HCT116 (cell line): Measurements from ENCODE around the gene SPRY4. TPM values are rescaled to one million over a fixed set of nuclear protein-coding genes. Genes with fewer than 3 reads are reported as not detected.
A peak's percentile ranks its signal among the peaks of the same experiment; 100 is the strongest.

Experiments
- ATAC-seq: fragments of 200-7000 bp; cut with Tn5 transposase; 2 replicates; pipeline ENCODE4 v1.9.1; 2020; ENCODE audit warnings: mild to moderate bottlenecking, moderate library complexity
- BruUV-seq: library from RNA; stranded (reverse); fragments of 400-500 nt; replicated peaks from 2 replicates; lab custom pipeline; 2021; lab: Mats Ljungman, UMichigan
- CTCF ChIA-PET: fragments of 300-600 bp; sonication (Branson Sonifier 250); formaldehyde crosslinking; loops from one replicate; lab custom pipeline; 2021; ENCODE audit warnings: antibody characterized with exemption; lab: Charles Lee
- POLR2A ChIA-PET: fragments of 300-600, 350-600 bp; sonication (Branson Sonifier 250); formaldehyde crosslinking; loops from one replicate; lab custom pipeline; 2021; ENCODE audit warnings: antibody characterized with exemption; lab: Charles Lee
- RAD21 ChIA-PET, 2 experiments: fragments of 300-600 bp; sonication (Branson Sonifier 250); formaldehyde crosslinking; loops; one replicate each; lab custom pipeline; 2023; ENCODE audit warnings: low total read pairs in 2 of 2; ENCODE audit not compliant: uncharacterized antibody in 2 of 2, unreplicated experiment in 2 of 2, low non-redundant PET in 1 of 2; lab: Charles Lee
- DNase-seq: peaks from one replicate; pipeline ENCODE4 v3.0.0-alpha.2; 2010; ENCODE audit warnings: low read depth, low spot score
- H2AFZ ChIP-seq: fragments of 200-600 bp; shearing (Covaris generic), sonication (generic); 2 replicates; pipeline ENCODE4 v1.6.1; 2017; ENCODE audit warnings: low read depth, mixed run types, mixed read lengths, antibody characterized with exemption, low read length; ENCODE audit not compliant: poor library complexity, severe bottlenecking
- H3K27ac ChIP-seq: 2 replicates; pipeline ENCODE4 v1.5.1; 2012; ENCODE audit warnings: low read depth, low read length
- H3K27me3 ChIP-seq: fragments of 200-600 bp; sonication (generic); 2 replicates; pipeline ENCODE4 v1.6.1; 2016; ENCODE audit warnings: mixed run types, low read length, mixed read lengths; ENCODE audit not compliant: insufficient read depth
- H3K36me3 ChIP-seq, 2 experiments: fragments of 200-500 bp in 1 of 2; fragments of 200-600 bp in 1 of 2; sonication (Bioruptor generic) in 1 of 2; sonication (generic) in 1 of 2; 2 replicates each; pipeline versions ENCODE4 v1.5.1 to v1.6.1; 2014 to 2016; ENCODE audit warnings: low read length in 2 of 2, inconsistent platforms in 1 of 2, mixed read lengths in 1 of 2, mixed run types in 1 of 2; ENCODE audit not compliant: insufficient read depth in 2 of 2, control insufficient read depth in 1 of 2
- H3K4me1 ChIP-seq, 2 experiments: fragments of 200-600 bp in 1 of 2; sonication (generic) in 1 of 2; 2 replicates each; pipeline versions ENCODE4 v1.5.1 to v1.6.1; 2012 to 2017; ENCODE audit warnings: low read length in 2 of 2, inconsistent platforms in 1 of 2, mild to moderate bottlenecking in 1 of 2, mixed read lengths in 1 of 2, mixed run types in 1 of 2, moderate library complexity in 1 of 2; ENCODE audit not compliant: insufficient read depth in 2 of 2, control insufficient read depth in 1 of 2
- H3K4me2 ChIP-seq: fragments of 200-600 bp; sonication (generic); 2 replicates; pipeline ENCODE4 v1.6.1; 2017; ENCODE audit warnings: mixed run types, low read length, mixed read lengths
- H3K4me3 ChIP-seq, 2 experiments: fragments of 200-600 bp in 1 of 2; sonication (generic) in 1 of 2; replicated peaks in 1 of 2; 2 replicates each; pipeline ENCODE4 v1.5.1; 2011 to 2016; ENCODE audit warnings: low read length in 2 of 2, control low read depth in 1 of 2, low read depth in 1 of 2, mild to moderate bottlenecking in 1 of 2, mixed read lengths in 1 of 2, mixed run types in 1 of 2
- H3K79me2 ChIP-seq: fragments of 200-600 bp; sonication (generic); 2 replicates; pipeline ENCODE4 v1.6.1; 2017; ENCODE audit warnings: mild to moderate bottlenecking, mixed run types, low read length, moderate library complexity, mixed read lengths; ENCODE audit not compliant: insufficient read depth
- H3K9ac ChIP-seq: fragments of 200-600 bp; sonication (generic); 2 replicates; pipeline ENCODE4 v1.6.1; 2016; ENCODE audit warnings: low read length, mixed read lengths
- H3K9me2 ChIP-seq: fragments of 200-600 bp; sonication (generic), shearing (Covaris generic); 2 replicates; pipeline ENCODE4 v1.6.1; 2017; ENCODE audit warnings: mixed run types, mild to moderate bottlenecking, moderate library complexity; ENCODE audit not compliant: insufficient read depth
- H3K9me3 ChIP-seq, 2 experiments: fragments of 200-500 bp in 1 of 2; fragments of 200-600 bp in 1 of 2; sonication (Bioruptor generic) in 1 of 2; sonication (generic) in 1 of 2; 2 replicates each; pipeline ENCODE4 v1.6.1; 2014 to 2017; ENCODE audit warnings: low read length in 2 of 2, mixed read lengths in 2 of 2, inconsistent platforms in 1 of 2, low read depth in 1 of 2, mild to moderate bottlenecking in 1 of 2, mixed run types in 1 of 2, moderate library complexity in 1 of 2; ENCODE audit not compliant: control insufficient read depth in 1 of 2, insufficient read depth in 1 of 2
- H4K20me1 ChIP-seq: fragments of 200-600 bp; sonication (generic), shearing (Covaris generic); 2 replicates; pipeline ENCODE4 v1.6.1; 2017; ENCODE audit warnings: mixed run types, mild to moderate bottlenecking, moderate library complexity; ENCODE audit not compliant: insufficient read depth
- CEBPB ChIP-seq: IDR thresholded peaks from 2 replicates; pipeline ENCODE4 v1.6.1; 2012; ENCODE audit warnings: low read depth
- EGR1 ChIP-seq: IDR thresholded peaks from 2 replicates; pipeline ENCODE4 v1.6.1; 2012; ENCODE audit warnings: low read depth
- EZH2 ChIP-seq: fragments of 200-600 bp; sonication (generic); IDR thresholded peaks from 2 replicates; pipeline ENCODE4 v1.6.1; 2017; ENCODE audit warnings: antibody characterized with exemption, mixed run types
- FOSL1 ChIP-seq: IDR thresholded peaks from 2 replicates; pipeline ENCODE4 v1.6.1; 2012; ENCODE audit warnings: low read depth
- POLR2A ChIP-seq: IDR thresholded peaks from 2 replicates; pipeline ENCODE4 v1.7.0; 2011; ENCODE audit warnings: borderline replicate concordance; ENCODE audit not compliant: insufficient read depth, insufficient read length; ENCODE audit errors: extremely low read depth
- RAD21 ChIP-seq: IDR thresholded peaks from 2 replicates; pipeline ENCODE4 v1.6.1; 2012; ENCODE audit warnings: low read depth, mild to moderate bottlenecking
- SRF ChIP-seq: IDR thresholded peaks from 2 replicates; pipeline ENCODE4 v1.6.1; 2012; ENCODE audit warnings: low read depth
- ZFX ChIP-seq: fragments of 450-650 bp; IDR thresholded peaks from 2 replicates; pipeline ENCODE4 v1.6.1; 2017
- ZNF274 ChIP-seq: fragments of 200-500 bp; sonication (Bioruptor generic); IDR thresholded peaks from 2 replicates; pipeline ENCODE4 v1.6.1; 2014; ENCODE audit warnings: mild to moderate bottlenecking, low read depth, low read length, inconsistent platforms
- intact Hi-C: fragments of 100-400 bp; cut with micrococcal nuclease; formaldehyde crosslinking; loops from 2 replicates; pipeline ENCODE4 v1.10.0; 2022
- total RNA-seq: library from RNA; stranded (reverse); gene quantifications from one replicate; pipeline ENCODE4 v1.2.1, GENCODE V29; 2021; ENCODE audit not compliant: unreplicated experiment
- TF ChIP-seq, protein P1 (sequence below): IDR thresholded peaks from 2 replicates; pipeline ENCODE4 v1.6.1; 2012
- TF ChIP-seq, protein P2 (sequence below): IDR thresholded peaks from 2 replicates; pipeline ENCODE4 v1.6.1; 2012; ENCODE audit warnings: low read depth
- TF ChIP-seq, protein P3 (sequence below): IDR thresholded peaks from 2 replicates; pipeline ENCODE4 v1.6.1; 2012
- TF ChIP-seq, protein P4 (sequence below): IDR thresholded peaks from 2 replicates; pipeline ENCODE4 v1.6.1; 2011; ENCODE audit warnings: mild to moderate bottlenecking, low read length, moderate library complexity; ENCODE audit not compliant: insufficient replicate concordance; ENCODE audit errors: extremely low read depth

SPRY4 gene
- total RNA-seq, 1 experiment from 2014 or later, result 112 TPM

DNA sequence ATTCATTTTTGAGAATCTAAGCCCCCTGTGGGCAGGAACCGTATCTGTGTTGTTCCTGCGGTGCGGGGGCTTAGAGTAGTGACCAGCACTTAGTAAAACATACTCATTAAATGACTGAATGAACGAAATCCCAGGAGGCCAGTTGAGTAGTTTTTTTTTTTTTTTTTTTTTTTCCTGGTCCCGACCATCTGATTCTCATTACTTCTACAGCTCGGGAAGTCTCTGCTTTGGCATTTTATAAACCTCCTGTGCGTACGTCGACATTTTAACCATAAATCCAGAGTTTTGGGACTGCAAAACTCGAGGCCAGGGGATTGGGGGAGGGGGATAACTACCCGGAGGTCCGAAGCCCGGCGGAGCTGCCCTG, 31.5 kb upstream of the SPRY4 start:
- Histone ChIP-seq H3K9me2 (no peaks in the 10 kb centered on the region), H2AFZ (peak overlapping the region; percentile 25), H3K27ac (peak overlapping the region; percentile 99), H3K36me3 (no peaks in the 10 kb centered on the region; a peak in 1 of 4 replicates), H3K4me1 (peaks cover 66 to 80% of the 10 kb centered on the region in 2 experiments), H3K9me3 (peaks cover 0 to 2% of the 10 kb centered on the region in 2 experiments; a peak in 1 of 4 replicates), H3K27me3 (no peaks in the 10 kb centered on the region), H3K79me2 (peaks cover 19% of the 10 kb centered on the region; the same call in 1 of the 2 replicates), H3K4me3 (peak overlapping the region; percentile 25 to 59), H3K9ac (peak overlapping the region; percentile 80), H4K20me1 (no peaks in the 10 kb centered on the region), H3K4me2 (peak overlapping the region; percentile 92)
- ChIA-PET POLR2A (interaction anchor here (0.7 to 13.6 kb wide), 5 partner anchors 31 to 190 kb away, joined by 3 to 199 read pairs (median 8); partner anchors contain the start of gene SPRY4), RAD21 (interaction anchor here in 1 of 2 experiments (0.7 kb wide), 1 partner anchor 34 kb away, joined by 3 read pairs; no protein-coding TSS in a partner anchor), CTCF (interaction anchor here (1.3 to 1.5 kb wide), 2 partner anchors 30 to 190 kb away, joined by 3 to 4 read pairs; no protein-coding TSS in a partner anchor)
- intact Hi-C loops, result loop anchor here (2.0 kb wide), 2 partner anchors 32 to 204 kb away; partner anchors contain the start of gene SPRY4
- DNase-seq, result no peak
- TF ChIP-seq RAD21 (no peak), EGR1 (no peak), POLR2A (no peak), EZH2 (no peak), CEBPB (no peak), SRF (no peak), FOSL1 (no peak), ZNF274 (no peak), ZFX (no peak)
- TF ChIP-seq, protein P1, sequence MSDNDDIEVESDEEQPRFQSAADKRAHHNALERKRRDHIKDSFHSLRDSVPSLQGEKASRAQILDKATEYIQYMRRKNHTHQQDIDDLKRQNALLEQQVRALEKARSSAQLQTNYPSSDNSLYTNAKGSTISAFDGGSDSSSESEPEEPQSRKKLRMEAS, result no peak
- TF ChIP-seq, protein P2, sequence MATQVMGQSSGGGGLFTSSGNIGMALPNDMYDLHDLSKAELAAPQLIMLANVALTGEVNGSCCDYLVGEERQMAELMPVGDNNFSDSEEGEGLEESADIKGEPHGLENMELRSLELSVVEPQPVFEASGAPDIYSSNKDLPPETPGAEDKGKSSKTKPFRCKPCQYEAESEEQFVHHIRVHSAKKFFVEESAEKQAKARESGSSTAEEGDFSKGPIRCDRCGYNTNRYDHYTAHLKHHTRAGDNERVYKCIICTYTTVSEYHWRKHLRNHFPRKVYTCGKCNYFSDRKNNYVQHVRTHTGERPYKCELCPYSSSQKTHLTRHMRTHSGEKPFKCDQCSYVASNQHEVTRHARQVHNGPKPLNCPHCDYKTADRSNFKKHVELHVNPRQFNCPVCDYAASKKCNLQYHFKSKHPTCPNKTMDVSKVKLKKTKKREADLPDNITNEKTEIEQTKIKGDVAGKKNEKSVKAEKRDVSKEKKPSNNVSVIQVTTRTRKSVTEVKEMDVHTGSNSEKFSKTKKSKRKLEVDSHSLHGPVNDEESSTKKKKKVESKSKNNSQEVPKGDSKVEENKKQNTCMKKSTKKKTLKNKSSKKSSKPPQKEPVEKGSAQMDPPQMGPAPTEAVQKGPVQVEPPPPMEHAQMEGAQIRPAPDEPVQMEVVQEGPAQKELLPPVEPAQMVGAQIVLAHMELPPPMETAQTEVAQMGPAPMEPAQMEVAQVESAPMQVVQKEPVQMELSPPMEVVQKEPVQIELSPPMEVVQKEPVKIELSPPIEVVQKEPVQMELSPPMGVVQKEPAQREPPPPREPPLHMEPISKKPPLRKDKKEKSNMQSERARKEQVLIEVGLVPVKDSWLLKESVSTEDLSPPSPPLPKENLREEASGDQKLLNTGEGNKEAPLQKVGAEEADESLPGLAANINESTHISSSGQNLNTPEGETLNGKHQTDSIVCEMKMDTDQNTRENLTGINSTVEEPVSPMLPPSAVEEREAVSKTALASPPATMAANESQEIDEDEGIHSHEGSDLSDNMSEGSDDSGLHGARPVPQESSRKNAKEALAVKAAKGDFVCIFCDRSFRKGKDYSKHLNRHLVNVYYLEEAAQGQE, result no peak
- TF ChIP-seq, protein P3, sequence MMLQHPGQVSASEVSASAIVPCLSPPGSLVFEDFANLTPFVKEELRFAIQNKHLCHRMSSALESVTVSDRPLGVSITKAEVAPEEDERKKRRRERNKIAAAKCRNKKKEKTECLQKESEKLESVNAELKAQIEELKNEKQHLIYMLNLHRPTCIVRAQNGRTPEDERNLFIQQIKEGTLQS, result no peak
- TF ChIP-seq, protein P4, sequence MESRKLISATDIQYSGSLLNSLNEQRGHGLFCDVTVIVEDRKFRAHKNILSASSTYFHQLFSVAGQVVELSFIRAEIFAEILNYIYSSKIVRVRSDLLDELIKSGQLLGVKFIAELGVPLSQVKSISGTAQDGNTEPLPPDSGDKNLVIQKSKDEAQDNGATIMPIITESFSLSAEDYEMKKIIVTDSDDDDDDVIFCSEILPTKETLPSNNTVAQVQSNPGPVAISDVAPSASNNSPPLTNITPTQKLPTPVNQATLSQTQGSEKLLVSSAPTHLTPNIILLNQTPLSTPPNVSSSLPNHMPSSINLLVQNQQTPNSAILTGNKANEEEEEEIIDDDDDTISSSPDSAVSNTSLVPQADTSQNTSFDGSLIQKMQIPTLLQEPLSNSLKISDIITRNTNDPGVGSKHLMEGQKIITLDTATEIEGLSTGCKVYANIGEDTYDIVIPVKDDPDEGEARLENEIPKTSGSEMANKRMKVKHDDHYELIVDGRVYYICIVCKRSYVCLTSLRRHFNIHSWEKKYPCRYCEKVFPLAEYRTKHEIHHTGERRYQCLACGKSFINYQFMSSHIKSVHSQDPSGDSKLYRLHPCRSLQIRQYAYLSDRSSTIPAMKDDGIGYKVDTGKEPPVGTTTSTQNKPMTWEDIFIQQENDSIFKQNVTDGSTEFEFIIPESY, result no peak
- no peak for ATAC-seq
- no TSS peak for BruUV-seq
